ENCODE data around the gene TRAF4. TPM values are rescaled to one million over a fixed set of nuclear protein-coding genes. Genes with fewer than 3 reads are reported as not detected.

TRAF4 gene
- total and polyA plus RNA-seq, 4 donors: 33.6 to 171 (median 112) TPM

DNA sequence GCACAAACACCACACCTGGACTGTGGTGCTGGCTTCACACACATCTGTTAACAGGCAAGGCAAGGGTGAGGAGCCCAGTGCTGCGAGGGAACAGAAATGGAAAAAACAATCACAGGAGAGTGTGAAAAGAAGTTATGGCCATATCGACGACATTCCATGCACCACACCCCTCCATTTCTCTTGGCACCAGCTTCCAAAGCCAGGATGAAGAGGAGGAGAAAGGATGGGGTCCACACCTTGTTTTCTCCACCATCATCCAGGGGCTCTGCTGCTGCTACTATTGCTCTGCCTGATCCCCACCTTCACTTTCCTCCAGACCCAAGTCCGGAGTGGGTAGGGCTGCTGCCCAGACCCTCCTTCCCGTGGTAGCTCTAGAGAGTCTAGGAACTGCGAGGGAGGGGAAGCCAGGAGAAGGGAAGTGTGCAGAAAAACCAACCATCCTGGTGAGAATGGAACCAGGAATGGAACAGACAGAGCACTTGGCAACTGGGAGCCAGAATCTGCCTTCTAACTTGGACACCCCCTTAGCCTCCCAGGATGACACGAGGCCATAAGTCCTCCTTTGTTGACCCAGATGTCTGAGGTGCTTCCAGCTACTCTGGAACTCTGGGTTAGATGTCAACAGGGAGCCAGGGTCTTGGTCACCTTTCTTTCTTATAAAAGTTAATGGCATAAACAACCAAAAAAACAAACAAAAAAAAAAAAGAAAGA, 31.0 kb upstream of the TRAF4 start:
- H3K9me3 ChIP-seq (ENCODE audit: control insufficient read depth, insufficient read depth, low read length): no peaks in the 10 kb centered on the region
- 74% methylated on average over 3 of the region's 7 CpGs for WGBS (ENCODE audit: insufficient coverage)
- no peak for DNase-seq (ENCODE audit: low read depth in 4 of 6, low spot score in 6 of 6)
- peaks cover 54% of the 10 kb centered on the region for H3K4me1 ChIP-seq (ENCODE audit: control insufficient read depth, insufficient read depth, low read length)
- peak overlapping the region; percentile 98 for H3K27ac ChIP-seq (ENCODE audit: low read depth, low read length)
- peaks cover 6% of the 10 kb centered on the region for H3K27me3 ChIP-seq (ENCODE audit: control insufficient read depth, insufficient read depth, low read length)
- H3K36me3 ChIP-seq (ENCODE audit: control insufficient read depth, insufficient read depth, low read length): peaks cover 24% of the 10 kb centered on the region
- H3K4me3 ChIP-seq (ENCODE audit: low read depth, low read length): no peak overlapping the region

DNA sequence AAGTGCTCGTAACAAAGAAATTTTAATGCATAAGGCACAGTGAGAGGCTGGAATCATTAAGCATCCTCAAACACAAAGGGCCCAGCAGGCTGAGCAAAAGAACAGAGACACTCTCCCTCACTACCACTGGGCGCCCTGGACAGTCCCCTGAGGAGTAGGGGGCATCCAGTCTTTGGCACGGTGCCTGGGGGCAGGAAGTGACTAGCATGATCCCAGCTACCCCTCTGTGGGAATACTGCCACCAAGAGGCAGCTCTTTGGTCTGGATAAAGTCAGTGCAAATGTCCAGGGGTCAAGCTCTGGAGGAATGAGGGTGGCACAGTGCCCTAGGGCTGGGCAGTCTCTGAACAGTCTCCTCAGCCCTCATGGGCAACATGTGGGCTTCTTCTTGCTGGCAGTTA, 29.5 kb upstream of the TRAF4 start:
- H3K4me3 ChIP-seq (ENCODE audit: low read depth, low read length): no peak overlapping the region
- no peaks in the 10 kb centered on the region for H3K9me3 ChIP-seq (ENCODE audit: control insufficient read depth, insufficient read depth, low read length)
- H3K27me3 ChIP-seq (ENCODE audit: control insufficient read depth, insufficient read depth, low read length): peaks cover 9% of the 10 kb centered on the region
- H3K4me1 ChIP-seq (ENCODE audit: control insufficient read depth, insufficient read depth, low read length): peaks cover 66% of the 10 kb centered on the region
- peaks cover 24% of the 10 kb centered on the region for H3K36me3 ChIP-seq (ENCODE audit: control insufficient read depth, insufficient read depth, low read length)
- H3K27ac ChIP-seq (ENCODE audit: low read depth, low read length): no peak overlapping the region
- no peak for DNase-seq (ENCODE audit: low read depth in 4 of 6, low spot score in 6 of 6)
- 58% methylated on average over 2 of the region's 3 CpGs for WGBS (ENCODE audit: insufficient coverage)

DNA sequence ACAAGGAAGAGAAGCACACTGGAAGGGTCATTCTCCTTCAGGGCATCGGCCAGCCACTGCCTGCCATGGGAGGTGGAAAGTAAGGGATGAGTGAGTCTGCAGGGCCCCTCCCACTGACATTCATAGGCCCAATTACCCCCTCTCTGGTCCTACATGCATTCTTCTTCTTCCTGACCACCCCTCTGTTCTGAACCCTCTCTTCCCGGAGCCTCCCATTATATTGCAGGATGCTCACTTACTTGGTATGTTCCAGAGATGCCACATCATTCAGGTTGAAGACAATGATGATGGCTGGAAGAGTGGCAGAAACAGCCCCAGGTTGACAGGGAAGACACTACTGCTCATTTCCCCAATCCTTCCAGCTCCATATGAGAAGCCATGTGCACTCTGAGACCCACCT, 28.6 kb upstream of the TRAF4 start:
- DNase-seq (ENCODE audit: low read depth in 4 of 6, low spot score in 6 of 6): no peak
- Histone ChIP-seq H3K27ac (ENCODE audit: low read depth, low read length) (no peak overlapping the region), H3K4me1 (ENCODE audit: control insufficient read depth, insufficient read depth, low read length) (peaks cover 58% of the 10 kb centered on the region), H3K4me3 (ENCODE audit: low read depth, low read length) (no peak overlapping the region), H3K36me3 (ENCODE audit: control insufficient read depth, insufficient read depth, low read length) (peaks cover 24% of the 10 kb centered on the region), H3K27me3 (ENCODE audit: control insufficient read depth, insufficient read depth, low read length) (peaks cover 9% of the 10 kb centered on the region), H3K9me3 (ENCODE audit: control insufficient read depth, insufficient read depth, low read length) (no peaks in the 10 kb centered on the region)
- no CpG with 5 or more reads among the region's 2 CpGs for WGBS (ENCODE audit: insufficient coverage)

DNA sequence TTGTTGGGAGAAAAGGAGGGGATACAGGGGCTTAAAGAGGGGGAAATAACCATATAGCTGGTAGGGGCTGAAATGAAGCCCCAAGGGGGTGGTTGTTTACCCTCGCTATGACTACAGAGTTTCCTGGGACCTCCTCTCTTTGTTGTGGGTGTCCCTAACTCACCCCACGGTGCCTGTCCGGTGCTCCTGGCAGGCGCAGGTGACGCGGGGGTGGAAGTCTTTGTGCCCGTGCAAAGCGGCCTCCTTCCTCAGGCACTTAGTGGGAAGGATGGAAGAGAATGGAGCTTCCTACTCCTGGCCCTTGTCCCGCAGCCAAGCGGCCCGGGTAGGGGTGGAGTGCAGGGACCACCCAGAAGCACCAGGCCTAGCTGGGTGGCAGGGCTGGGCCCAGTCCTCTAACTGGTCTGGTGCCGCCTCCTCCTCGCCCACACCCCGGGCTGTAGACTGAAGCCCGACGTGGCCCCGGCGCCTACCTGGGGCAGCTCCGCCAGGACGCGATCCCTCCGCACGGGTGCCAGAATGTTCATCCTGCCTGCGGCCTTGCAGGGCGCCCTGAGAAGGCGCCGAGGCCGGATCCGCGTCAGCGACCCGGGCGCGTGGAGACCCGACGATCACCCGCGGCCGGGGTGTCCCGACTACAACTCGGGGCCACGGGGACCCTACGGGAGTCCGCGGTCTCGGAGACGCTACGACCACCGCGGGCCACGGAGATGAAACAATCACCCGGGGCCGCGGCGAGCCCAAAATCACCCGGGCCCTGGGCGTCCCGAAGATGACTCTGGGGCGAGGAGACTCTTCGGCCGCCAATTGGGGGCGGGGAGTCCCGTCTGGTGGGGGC, 26.9 kb upstream of the TRAF4 start:
- 6% methylated on average over 59 of the region's 63 CpGs for whole genome bisulfite sequencing (ENCODE audit: insufficient coverage)
- peaks cover 9% of the 10 kb centered on the region for H3K27me3 ChIP-seq (ENCODE audit: control insufficient read depth, insufficient read depth, low read length)
- H3K4me1 ChIP-seq (ENCODE audit: control insufficient read depth, insufficient read depth, low read length): peaks cover 60% of the 10 kb centered on the region
- peak overlapping the region; percentile 97 for H3K27ac ChIP-seq (ENCODE audit: low read depth, low read length)
- H3K36me3 ChIP-seq (ENCODE audit: control insufficient read depth, insufficient read depth, low read length): peaks cover 36% of the 10 kb centered on the region
- no peaks in the 10 kb centered on the region for H3K9me3 ChIP-seq (ENCODE audit: control insufficient read depth, insufficient read depth, low read length)
- peak overlapping the region; percentile 75 for H3K4me3 ChIP-seq (ENCODE audit: low read depth, low read length)
- peak in 2 of 6 donors; percentile 30 to 65 for DNase-seq (ENCODE audit: low read depth in 4 of 6, low spot score in 6 of 6)

DNA sequence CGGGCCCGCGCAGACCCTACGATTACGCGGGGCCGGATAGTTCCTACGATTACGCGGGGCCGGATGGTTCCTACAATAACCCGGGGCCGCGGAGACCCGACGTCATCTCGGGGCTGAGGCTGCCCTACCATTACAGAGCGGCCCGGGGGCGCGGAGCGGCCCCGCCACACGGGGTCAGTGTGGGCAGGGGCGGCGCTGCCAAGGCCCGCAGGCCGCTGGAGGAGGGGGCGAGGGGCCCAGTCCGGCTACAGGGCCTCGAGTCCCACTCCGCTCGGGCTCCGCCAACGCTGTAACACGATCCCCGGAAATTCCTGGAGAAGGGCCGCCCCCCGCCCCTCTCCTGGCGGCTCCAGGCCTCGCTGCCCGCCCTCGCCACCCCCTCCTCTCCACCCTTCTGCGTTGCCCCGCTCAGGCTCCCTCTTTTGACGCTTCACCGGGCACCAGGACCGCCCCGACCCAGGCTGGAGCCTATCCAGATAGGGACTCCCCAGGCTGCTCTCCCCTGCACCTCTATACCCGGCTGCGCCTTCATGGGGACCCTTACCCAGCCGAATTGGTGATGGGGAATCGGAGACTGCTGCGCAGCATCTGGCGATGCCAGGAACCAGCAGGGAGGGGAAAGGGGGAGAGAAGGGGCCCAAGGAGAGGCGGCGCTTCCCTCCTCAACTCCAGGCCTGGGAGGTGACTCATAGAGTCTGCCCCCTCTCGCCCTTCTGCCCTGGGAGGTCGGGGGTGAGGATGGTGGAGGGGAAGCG, 26.1 kb upstream of the TRAF4 start, which contains the start of gene RAB34:
Gene RAB34 (minus strand): TSS at position 291 of the 755 bp plus-strand sequence. CDS start 602 bp downstream, outside the sequence.
- Histone ChIP-seq H3K9me3 (ENCODE audit: control insufficient read depth, insufficient read depth, low read length) (no peaks in the 10 kb centered on the region), H3K27ac (ENCODE audit: low read depth, low read length) (peak within 1 kb of the TSS; percentile 97), H3K4me3 (ENCODE audit: low read depth, low read length) (peak within 1 kb of the TSS; percentile 75), H3K4me1 (ENCODE audit: control insufficient read depth, insufficient read depth, low read length) (peaks cover 60% of the 10 kb centered on the region), H3K36me3 (ENCODE audit: control insufficient read depth, insufficient read depth, low read length) (peaks cover 44% of the 10 kb centered on the region), H3K27me3 (ENCODE audit: control insufficient read depth, insufficient read depth, low read length) (peaks cover 9% of the 10 kb centered on the region)
- WGBS (ENCODE audit: insufficient coverage): 4% methylated on average over 53 of the region's 60 CpGs
- DNase-seq (ENCODE audit: low read depth in 4 of 6, low spot score in 6 of 6): peak in 2 of 6 donors; percentile 81 to 91

DNA sequence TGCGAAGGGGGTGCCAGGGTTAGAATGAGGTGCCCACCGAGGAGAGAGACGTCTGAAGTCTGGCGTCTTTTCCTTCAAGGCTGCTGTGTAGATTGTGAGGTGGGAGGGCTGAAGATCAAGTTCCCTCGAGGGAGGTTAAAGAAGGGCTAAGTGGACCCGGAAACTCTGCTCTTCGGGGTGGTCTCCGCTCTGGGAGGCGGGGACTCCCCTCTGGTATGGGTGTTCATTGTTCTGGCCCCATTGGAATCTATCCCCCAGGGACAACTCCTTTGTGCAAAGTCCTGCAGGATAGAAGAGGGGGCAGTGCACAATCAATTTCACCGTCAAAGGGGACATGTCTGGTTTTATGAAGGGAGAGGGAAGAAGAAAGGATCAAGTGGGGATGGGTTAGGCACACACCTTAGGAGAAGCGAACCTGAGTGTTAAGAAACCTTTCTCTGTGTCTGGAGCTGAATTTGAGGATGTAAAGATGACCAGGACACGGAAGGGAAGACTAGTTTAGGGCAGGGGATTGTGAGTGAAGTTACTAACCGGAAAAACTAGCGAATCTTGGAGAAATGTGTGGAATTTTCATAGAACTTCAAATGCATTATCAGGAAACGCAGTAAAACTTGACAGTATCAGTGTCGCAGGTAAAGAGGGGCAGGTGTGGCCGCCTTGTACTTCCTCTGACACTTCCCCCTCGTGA, 25.3 kb upstream of the TRAF4 start:
- DNase-seq (ENCODE audit: low read depth in 4 of 6, low spot score in 6 of 6): no peak

DNA sequence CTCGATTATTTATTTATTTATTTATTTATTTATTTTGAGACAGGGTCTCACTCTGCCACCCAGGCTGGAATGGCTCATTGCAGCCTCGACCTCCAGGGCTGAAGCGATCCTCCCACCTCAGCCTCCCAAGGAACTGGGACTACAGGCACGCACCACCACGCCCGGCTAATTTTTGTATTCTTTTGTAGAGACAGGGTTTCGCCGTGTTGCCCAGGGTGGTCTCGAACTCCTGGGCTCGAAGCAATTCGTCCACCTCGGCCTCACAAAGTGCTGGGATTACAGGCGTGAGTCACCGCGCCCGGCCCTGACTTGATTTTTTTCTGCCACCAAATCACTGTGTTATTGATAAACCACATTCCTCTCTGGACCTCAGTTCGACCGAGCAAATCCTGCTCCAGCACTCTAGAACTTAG, 24.8 kb upstream of the TRAF4 start:
- Histone ChIP-seq H3K36me3 (ENCODE audit: control insufficient read depth, insufficient read depth, low read length) (peaks cover 50% of the 10 kb centered on the region), H3K9me3 (ENCODE audit: control insufficient read depth, insufficient read depth, low read length) (no peaks in the 10 kb centered on the region), H3K27ac (ENCODE audit: low read depth, low read length) (peak overlapping the region; percentile 97), H3K4me3 (ENCODE audit: low read depth, low read length) (peak overlapping the region; percentile 98), H3K4me1 (ENCODE audit: control insufficient read depth, insufficient read depth, low read length) (peaks cover 63% of the 10 kb centered on the region), H3K27me3 (ENCODE audit: control insufficient read depth, insufficient read depth, low read length) (peaks cover 9% of the 10 kb centered on the region)
- WGBS (ENCODE audit: insufficient coverage): 35% methylated on average over 16 of the region's 18 CpGs
- no peak for DNase-seq (ENCODE audit: low read depth in 4 of 6, low spot score in 6 of 6)

More for the DNA sequence above, 25.3 kb upstream of the TRAF4 start:
- Histone ChIP-seq H3K9me3 (ENCODE audit: control insufficient read depth, insufficient read depth, low read length) (no peaks in the 10 kb centered on the region), H3K36me3 (ENCODE audit: control insufficient read depth, insufficient read depth, low read length) (peaks cover 50% of the 10 kb centered on the region), H3K27ac (ENCODE audit: low read depth, low read length) (peak overlapping the region; percentile 97), H3K27me3 (ENCODE audit: control insufficient read depth, insufficient read depth, low read length) (peaks cover 9% of the 10 kb centered on the region), H3K4me1 (ENCODE audit: control insufficient read depth, insufficient read depth, low read length) (peaks cover 63% of the 10 kb centered on the region), H3K4me3 (ENCODE audit: low read depth, low read length) (peak overlapping the region; percentile 75)
- 25% methylated on average over 14 of the region's 18 CpGs for WGBS (ENCODE audit: insufficient coverage)

DNA sequence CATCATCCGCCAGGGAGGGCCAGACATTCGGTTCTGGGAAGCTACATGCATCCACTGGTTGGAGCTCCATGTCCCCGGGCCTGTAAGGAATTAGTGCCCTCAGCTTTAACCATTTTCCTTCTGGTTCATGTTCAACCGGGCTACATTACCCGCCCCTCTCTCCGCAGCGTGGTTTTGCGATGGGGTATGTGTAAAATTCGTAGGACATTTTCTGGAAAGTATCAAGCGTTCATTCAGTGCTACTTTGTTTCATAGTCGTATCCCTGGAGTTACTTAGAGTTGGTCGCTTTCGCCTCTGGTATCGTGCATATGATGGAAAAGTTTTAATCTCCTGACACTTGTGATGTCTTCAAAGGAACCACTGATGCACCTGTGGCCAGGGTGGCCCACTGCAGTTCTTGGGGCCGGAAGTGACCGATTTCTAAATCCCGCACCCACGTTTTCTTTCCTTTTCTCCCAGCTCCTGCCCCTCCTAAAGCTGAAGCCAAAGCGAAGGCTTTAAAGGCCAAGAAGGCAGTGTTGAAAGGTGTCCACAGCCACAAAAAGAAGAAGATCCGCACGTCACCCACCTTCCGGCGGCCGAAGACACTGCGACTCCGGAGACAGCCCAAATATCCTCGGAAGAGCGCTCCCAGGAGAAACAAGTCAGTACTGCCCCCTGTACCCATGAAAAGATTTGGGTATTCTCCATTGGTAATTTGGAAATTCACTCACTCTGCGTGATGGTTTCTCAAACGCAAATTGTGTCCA, 23.4 kb upstream of the TRAF4 start:
- H3K36me3 ChIP-seq (ENCODE audit: control insufficient read depth, insufficient read depth, low read length): peaks cover 45% of the 10 kb centered on the region
- WGBS (ENCODE audit: insufficient coverage): 1% methylated on average over 11 of the region's 30 CpGs
- no peaks in the 10 kb centered on the region for H3K9me3 ChIP-seq (ENCODE audit: control insufficient read depth, insufficient read depth, low read length)
- H3K27me3 ChIP-seq (ENCODE audit: control insufficient read depth, insufficient read depth, low read length): peaks cover 9% of the 10 kb centered on the region
- peak overlapping the region; percentile 97 for H3K27ac ChIP-seq (ENCODE audit: low read depth, low read length)
- no peak for DNase-seq (ENCODE audit: low read depth in 4 of 6, low spot score in 6 of 6)
- peaks cover 70% of the 10 kb centered on the region for H3K4me1 ChIP-seq (ENCODE audit: control insufficient read depth, insufficient read depth, low read length)
- peak overlapping the region; percentile 98 for H3K4me3 ChIP-seq (ENCODE audit: low read depth, low read length)
